HCT116 (cell line): ENCODE results near the gene TNFRSF19. TPM values are rescaled to one million over a fixed set of nuclear protein-coding genes. Genes with fewer than 3 reads are reported as not detected.
A peak's percentile ranks its signal among the peaks of the same experiment; 100 is the strongest.

Experiments
- ATAC-seq: fragments of 200-7000 bp; cut with Tn5 transposase; 2 replicates; pipeline ENCODE4 v1.9.1; 2020; ENCODE audit warnings: mild to moderate bottlenecking, moderate library complexity
- BruUV-seq: library from RNA; stranded (reverse); fragments of 400-500 nt; replicated peaks from 2 replicates; lab custom pipeline; 2021; lab: Mats Ljungman, UMichigan
- CTCF ChIA-PET: fragments of 300-600 bp; sonication (Branson Sonifier 250); formaldehyde crosslinking; loops from one replicate; lab custom pipeline; 2021; ENCODE audit warnings: antibody characterized with exemption; lab: Charles Lee
- POLR2A ChIA-PET: fragments of 300-600, 350-600 bp; sonication (Branson Sonifier 250); formaldehyde crosslinking; loops from one replicate; lab custom pipeline; 2021; ENCODE audit warnings: antibody characterized with exemption; lab: Charles Lee
- RAD21 ChIA-PET, 2 experiments: fragments of 300-600 bp; sonication (Branson Sonifier 250); formaldehyde crosslinking; loops; one replicate each; lab custom pipeline; 2023; ENCODE audit warnings: low total read pairs in 2 of 2; ENCODE audit not compliant: uncharacterized antibody in 2 of 2, unreplicated experiment in 2 of 2, low non-redundant PET in 1 of 2; lab: Charles Lee
- DNase-seq: peaks from one replicate; pipeline ENCODE4 v3.0.0-alpha.2; 2010; ENCODE audit warnings: low read depth, low spot score
- H2AFZ ChIP-seq: fragments of 200-600 bp; shearing (Covaris generic), sonication (generic); 2 replicates; pipeline ENCODE4 v1.6.1; 2017; ENCODE audit warnings: low read depth, mixed run types, mixed read lengths, antibody characterized with exemption, low read length; ENCODE audit not compliant: poor library complexity, severe bottlenecking
- H3K27ac ChIP-seq: 2 replicates; pipeline ENCODE4 v1.5.1; 2012; ENCODE audit warnings: low read depth, low read length
- H3K27me3 ChIP-seq: fragments of 200-600 bp; sonication (generic); 2 replicates; pipeline ENCODE4 v1.6.1; 2016; ENCODE audit warnings: mixed run types, low read length, mixed read lengths; ENCODE audit not compliant: insufficient read depth
- H3K36me3 ChIP-seq, 2 experiments: fragments of 200-500 bp in 1 of 2; fragments of 200-600 bp in 1 of 2; sonication (Bioruptor generic) in 1 of 2; sonication (generic) in 1 of 2; 2 replicates each; pipeline versions ENCODE4 v1.5.1 to v1.6.1; 2014 to 2016; ENCODE audit warnings: low read length in 2 of 2, inconsistent platforms in 1 of 2, mixed read lengths in 1 of 2, mixed run types in 1 of 2; ENCODE audit not compliant: insufficient read depth in 2 of 2, control insufficient read depth in 1 of 2
- H3K4me1 ChIP-seq, 2 experiments: fragments of 200-600 bp in 1 of 2; sonication (generic) in 1 of 2; 2 replicates each; pipeline versions ENCODE4 v1.5.1 to v1.6.1; 2012 to 2017; ENCODE audit warnings: low read length in 2 of 2, inconsistent platforms in 1 of 2, mild to moderate bottlenecking in 1 of 2, mixed read lengths in 1 of 2, mixed run types in 1 of 2, moderate library complexity in 1 of 2; ENCODE audit not compliant: insufficient read depth in 2 of 2, control insufficient read depth in 1 of 2
- H3K4me2 ChIP-seq: fragments of 200-600 bp; sonication (generic); 2 replicates; pipeline ENCODE4 v1.6.1; 2017; ENCODE audit warnings: mixed run types, low read length, mixed read lengths
- H3K4me3 ChIP-seq, 2 experiments: fragments of 200-600 bp in 1 of 2; sonication (generic) in 1 of 2; replicated peaks in 1 of 2; 2 replicates each; pipeline ENCODE4 v1.5.1; 2011 to 2016; ENCODE audit warnings: low read length in 2 of 2, control low read depth in 1 of 2, low read depth in 1 of 2, mild to moderate bottlenecking in 1 of 2, mixed read lengths in 1 of 2, mixed run types in 1 of 2
- H3K79me2 ChIP-seq: fragments of 200-600 bp; sonication (generic); 2 replicates; pipeline ENCODE4 v1.6.1; 2017; ENCODE audit warnings: mild to moderate bottlenecking, mixed run types, low read length, moderate library complexity, mixed read lengths; ENCODE audit not compliant: insufficient read depth
- H3K9ac ChIP-seq: fragments of 200-600 bp; sonication (generic); 2 replicates; pipeline ENCODE4 v1.6.1; 2016; ENCODE audit warnings: low read length, mixed read lengths
- H3K9me2 ChIP-seq: fragments of 200-600 bp; sonication (generic), shearing (Covaris generic); 2 replicates; pipeline ENCODE4 v1.6.1; 2017; ENCODE audit warnings: mixed run types, mild to moderate bottlenecking, moderate library complexity; ENCODE audit not compliant: insufficient read depth
- H3K9me3 ChIP-seq, 2 experiments: fragments of 200-500 bp in 1 of 2; fragments of 200-600 bp in 1 of 2; sonication (Bioruptor generic) in 1 of 2; sonication (generic) in 1 of 2; 2 replicates each; pipeline ENCODE4 v1.6.1; 2014 to 2017; ENCODE audit warnings: low read length in 2 of 2, mixed read lengths in 2 of 2, inconsistent platforms in 1 of 2, low read depth in 1 of 2, mild to moderate bottlenecking in 1 of 2, mixed run types in 1 of 2, moderate library complexity in 1 of 2; ENCODE audit not compliant: control insufficient read depth in 1 of 2, insufficient read depth in 1 of 2
- H4K20me1 ChIP-seq: fragments of 200-600 bp; sonication (generic), shearing (Covaris generic); 2 replicates; pipeline ENCODE4 v1.6.1; 2017; ENCODE audit warnings: mixed run types, mild to moderate bottlenecking, moderate library complexity; ENCODE audit not compliant: insufficient read depth
- CTCF ChIP-seq, 3 experiments: fragments of 200-600 bp in 1 of 3; sonication (generic) in 1 of 3; IDR thresholded peaks in 2 of 3; conservative IDR thresholded peaks in 1 of 3; 2 replicates each; pipeline ENCODE4 v1.5.1; 2012 to 2017; ENCODE audit warnings: low read depth in 2 of 3, low read length in 2 of 3, antibody characterized with exemption in 1 of 3, borderline replicate concordance in 1 of 3, control low read depth in 1 of 3, mild to moderate bottlenecking in 1 of 3, mixed read lengths in 1 of 3, mixed run types in 1 of 3, moderate library complexity in 1 of 3; ENCODE audit not compliant: insufficient read depth in 1 of 3
- REST ChIP-seq: IDR thresholded peaks from 2 replicates; pipeline ENCODE4 v1.6.1; 2012; ENCODE audit warnings: low read depth
- intact Hi-C: fragments of 100-400 bp; cut with micrococcal nuclease; formaldehyde crosslinking; loops from 2 replicates; pipeline ENCODE4 v1.10.0; 2022
- total RNA-seq: library from RNA; stranded (reverse); gene quantifications from one replicate; pipeline ENCODE4 v1.2.1, GENCODE V29; 2021; ENCODE audit not compliant: unreplicated experiment

The TNFRSF19 gene
- total RNA-seq, 1 experiment from 2014 or later: 1.1 TPM

- Histone ChIP-seq H3K36me3 (no peaks in the 10 kb centered on the region), H3K9me2 (no peaks in the 10 kb centered on the region), H3K9ac (no peak overlapping the region), H3K4me1 (no peaks in the 10 kb centered on the region), H3K79me2 (no peaks in the 10 kb centered on the region), H3K4me3 (no peak overlapping the region), H2AFZ (no peak overlapping the region), H3K9me3 (no peaks in the 10 kb centered on the region), H4K20me1 (no peaks in the 10 kb centered on the region), H3K4me2 (no peak overlapping the region), H3K27me3 (no peaks in the 10 kb centered on the region), H3K27ac (no peak overlapping the region)
- intact Hi-C loops: loop anchor here (10.0 kb wide), 1 partner anchor 57 kb away; no protein-coding TSS in a partner anchor
- TF ChIP-seq CTCF (IDR thresholded peaks at IDR 0.05 in 2 of 3, conservative IDR thresholded peaks at IDR 0.05 in 1 of 3; ENCODE audit: borderline replicate concordance in 1 of 3, insufficient read depth in 1 of 3, low read depth in 2 of 3, low read length in 2 of 3): peak in 2 of 3 experiments; percentile 45 to 47; a peak in 3 of 6 replicates
- no peak for TF ChIP-seq REST
- DNase-seq (no peak), ATAC-seq (peak; percentile 72)
- ChIA-PET POLR2A (no interaction called here), CTCF (interaction anchor here (0.7 to 1.3 kb wide), 6 partner anchors 9 to 39 kb away, joined by 3 to 6 read pairs (median 4); no protein-coding TSS in a partner anchor), RAD21 (no interaction called here)
- no TSS peak for BruUV-seq
Measured at GRCh38 chr13:23667750-23668149, 97.5 kb downstream of the TNFRSF19 start.
